H9 (cell line): Measurements from ENCODE around the gene VPS72. TPM values are rescaled to one million over a fixed set of nuclear protein-coding genes. Genes with fewer than 3 reads are reported as not detected.

Experiments used
- DNase-seq: peaks from one replicate; pipeline ENCODE4 v3.0.0-alpha.2; 2017
- H2AFZ ChIP-seq: one replicate; pipeline ENCODE4 v1.6.1; 2013; ENCODE audit warnings: mild to moderate bottlenecking, low read length, control low read depth, moderate library complexity
- H2AK5ac ChIP-seq: 2 replicates; pipeline ENCODE4 v1.6.1; 2013; ENCODE audit warnings: low read length, control low read depth, mixed read lengths; ENCODE audit not compliant: insufficient read length
- H2BK120ac ChIP-seq: one replicate; pipeline ENCODE4 v1.6.1; 2013; ENCODE audit warnings: low read depth, mild to moderate bottlenecking, low read length, control low read depth, inconsistent platforms; ENCODE audit not compliant: poor library complexity, severe bottlenecking
- H2BK12ac ChIP-seq: 2 replicates; pipeline ENCODE4 v1.6.1; 2013; ENCODE audit warnings: low read length, control low read depth, mixed read lengths, low read depth; ENCODE audit not compliant: insufficient read length
- H2BK15ac ChIP-seq: 2 replicates; pipeline ENCODE4 v1.6.1; 2013; ENCODE audit warnings: low read depth, low read length, control low read depth
- H2BK20ac ChIP-seq: one replicate; pipeline ENCODE4 v1.6.1; 2013; ENCODE audit warnings: low read depth, mild to moderate bottlenecking, low read length, control low read depth, inconsistent platforms; ENCODE audit not compliant: poor library complexity, severe bottlenecking
- H2BK5ac ChIP-seq: 2 replicates; pipeline ENCODE4 v1.6.1; 2013; ENCODE audit warnings: low read length, control low read depth, mixed read lengths; ENCODE audit not compliant: insufficient read length
- H3K14ac ChIP-seq: 2 replicates; pipeline ENCODE4 v1.6.1; 2013; ENCODE audit warnings: low read length, control low read depth; ENCODE audit not compliant: insufficient read depth
- H3K18ac ChIP-seq: 2 replicates; pipeline ENCODE4 v1.6.1; 2013; ENCODE audit warnings: low read depth, mild to moderate bottlenecking, mixed read lengths, low read length, control low read depth; ENCODE audit not compliant: insufficient read length
- H3K23ac ChIP-seq: 2 replicates; pipeline ENCODE4 v1.6.1; 2013; ENCODE audit warnings: low read length, control low read depth, mixed read lengths, low read depth; ENCODE audit not compliant: insufficient read length
- H3K23me2 ChIP-seq: 2 replicates; pipeline ENCODE4 v1.6.1; 2013; ENCODE audit warnings: low read depth, mild to moderate bottlenecking, mixed read lengths, low read length, control low read depth; ENCODE audit not compliant: insufficient read length, poor library complexity, severe bottlenecking
- H3K27ac ChIP-seq: 2 replicates; pipeline ENCODE4 v1.5.1; 2013; ENCODE audit warnings: low read length, control low read depth, mixed read lengths, low read depth; ENCODE audit not compliant: insufficient read length
- H3K27me3 ChIP-seq: 2 replicates; pipeline ENCODE4 v1.6.1; 2013; ENCODE audit warnings: low read length, control low read depth, inconsistent platforms; ENCODE audit not compliant: insufficient read depth
- H3K4ac ChIP-seq: 2 replicates; pipeline ENCODE4 v1.6.1; 2013; ENCODE audit warnings: low read depth, mild to moderate bottlenecking, control low read depth, inconsistent platforms, low read length, moderate library complexity
- H3K4me1 ChIP-seq: 2 replicates; pipeline ENCODE4 v1.6.1; 2013; ENCODE audit warnings: low read length, control low read depth, inconsistent platforms; ENCODE audit not compliant: insufficient read depth
- H3K4me2 ChIP-seq: 2 replicates; pipeline ENCODE4 v1.6.1; 2013; ENCODE audit warnings: low read length, control low read depth, mixed read lengths; ENCODE audit not compliant: insufficient read length, insufficient read depth
- H3K56ac ChIP-seq: 2 replicates; pipeline ENCODE4 v1.6.1; 2013; ENCODE audit warnings: low read depth, mild to moderate bottlenecking, mixed read lengths, low read length, control low read depth; ENCODE audit not compliant: insufficient read length
- H3K79me1 ChIP-seq: 2 replicates; pipeline ENCODE4 v1.6.1; 2013; ENCODE audit warnings: low read depth, mild to moderate bottlenecking, moderate library complexity, low read length, control low read depth, inconsistent platforms; ENCODE audit not compliant: insufficient read depth, poor library complexity, severe bottlenecking
- H3K79me2 ChIP-seq: 2 replicates; pipeline ENCODE4 v1.6.1; 2013; ENCODE audit warnings: low read length, control low read depth, inconsistent platforms; ENCODE audit not compliant: insufficient read depth
- H3K9ac ChIP-seq: 2 replicates; pipeline ENCODE4 v1.6.1; 2013; ENCODE audit warnings: low read length, control low read depth, mixed read lengths; ENCODE audit not compliant: insufficient read length; ENCODE audit errors: extremely low read depth
- H3K9me3 ChIP-seq: one replicate; pipeline ENCODE4 v1.6.1; 2013; ENCODE audit warnings: low read depth, low read length, inconsistent platforms; ENCODE audit not compliant: control insufficient read depth
- H3T11ph ChIP-seq: one replicate; pipeline ENCODE4 v1.6.1; 2013; ENCODE audit warnings: mild to moderate bottlenecking, low read length, control low read depth, inconsistent platforms
- H4K20me1 ChIP-seq: one replicate; pipeline ENCODE4 v1.6.1; 2013; ENCODE audit not compliant: control insufficient read depth, insufficient read length, insufficient read depth
- H4K5ac ChIP-seq: 2 replicates; pipeline ENCODE4 v1.6.1; 2013; ENCODE audit warnings: low read depth, mild to moderate bottlenecking, mixed read lengths, low read length, control low read depth; ENCODE audit not compliant: insufficient read length
- H4K8ac ChIP-seq: replicated peaks from 2 replicates; pipeline ENCODE4 v1.6.1; 2013; ENCODE audit warnings: low read length, control low read depth, mixed read lengths, low read depth; ENCODE audit not compliant: insufficient read length
- H4K91ac ChIP-seq: 2 replicates; pipeline ENCODE4 v1.6.1; 2013; ENCODE audit warnings: low read depth, mild to moderate bottlenecking, moderate library complexity, mixed read lengths, low read length, control low read depth; ENCODE audit not compliant: insufficient read length
- H3K27ac Mint-ChIP-seq, 3 experiments: 2 replicates in 2 of 3; 3 replicates in 1 of 3; pipeline ENCODE4 v1.8.0; 2020 to 2021; ENCODE audit warnings: mixed read lengths in 3 of 3, mild to moderate bottlenecking in 1 of 3, moderate library complexity in 1 of 3
- H3K27me3 Mint-ChIP-seq: 2 replicates; pipeline ENCODE4 v1.8.0; 2021; ENCODE audit warnings: low read depth, mild to moderate bottlenecking, moderate library complexity, mixed read lengths
- H3K36me3 Mint-ChIP-seq, 3 experiments: 2 replicates in 2 of 3; 3 replicates in 1 of 3; pipeline ENCODE4 v1.8.0; 2020 to 2021; ENCODE audit warnings: low read depth in 3 of 3, mixed read lengths in 3 of 3; ENCODE audit not compliant: insufficient read depth in 1 of 3
- H3K4me1 Mint-ChIP-seq, 2 experiments: 2 replicates each; pipeline ENCODE4 v1.8.0; 2020; ENCODE audit warnings: mixed read lengths in 2 of 2
- H3K4me3 Mint-ChIP-seq, 2 experiments: 2 replicates in 1 of 2; 3 replicates in 1 of 2; pipeline ENCODE4 v1.8.0; 2020 to 2021; ENCODE audit warnings: mild to moderate bottlenecking in 2 of 2, mixed read lengths in 2 of 2, moderate library complexity in 1 of 2
- H3K9me3 Mint-ChIP-seq, 2 experiments: 2 replicates in 1 of 2; 3 replicates in 1 of 2; pipeline ENCODE4 v1.8.0; 2020; ENCODE audit warnings: mild to moderate bottlenecking in 2 of 2, mixed read lengths in 2 of 2, moderate library complexity in 1 of 2
- WGBS: extraction: QIAGEN DNeasy Blood & Tissue Kit; methylation state at CpG from one replicate; pipeline ENCODE4 v1.1.7; 2013; ENCODE audit warnings: missing lambda C conversion rate, low lambda C conversion rate, mixed read lengths; ENCODE audit not compliant: insufficient read length; ENCODE audit errors: extremely low coverage; 5-methylcytosine and 5-hydroxymethylcytosine counted together
- total RNA-seq: library from RNA; stranded (reverse); gene quantifications from 2 replicates; pipeline ENCODE4 v1.2.1, GENCODE V29; 2021
- TF ChIP-seq, protein P1 (sequence below): fragments of 200-600 bp; sonication (generic); conservative IDR thresholded peaks from 3 replicates; pipeline ENCODE4 v1.8.0; 2021; ENCODE audit warnings: antibody characterized with exemption, mild to moderate bottlenecking

Gene VPS72
- total RNA-seq, 1 experiment from 2014 or later = 91.4 TPM

DNA sequence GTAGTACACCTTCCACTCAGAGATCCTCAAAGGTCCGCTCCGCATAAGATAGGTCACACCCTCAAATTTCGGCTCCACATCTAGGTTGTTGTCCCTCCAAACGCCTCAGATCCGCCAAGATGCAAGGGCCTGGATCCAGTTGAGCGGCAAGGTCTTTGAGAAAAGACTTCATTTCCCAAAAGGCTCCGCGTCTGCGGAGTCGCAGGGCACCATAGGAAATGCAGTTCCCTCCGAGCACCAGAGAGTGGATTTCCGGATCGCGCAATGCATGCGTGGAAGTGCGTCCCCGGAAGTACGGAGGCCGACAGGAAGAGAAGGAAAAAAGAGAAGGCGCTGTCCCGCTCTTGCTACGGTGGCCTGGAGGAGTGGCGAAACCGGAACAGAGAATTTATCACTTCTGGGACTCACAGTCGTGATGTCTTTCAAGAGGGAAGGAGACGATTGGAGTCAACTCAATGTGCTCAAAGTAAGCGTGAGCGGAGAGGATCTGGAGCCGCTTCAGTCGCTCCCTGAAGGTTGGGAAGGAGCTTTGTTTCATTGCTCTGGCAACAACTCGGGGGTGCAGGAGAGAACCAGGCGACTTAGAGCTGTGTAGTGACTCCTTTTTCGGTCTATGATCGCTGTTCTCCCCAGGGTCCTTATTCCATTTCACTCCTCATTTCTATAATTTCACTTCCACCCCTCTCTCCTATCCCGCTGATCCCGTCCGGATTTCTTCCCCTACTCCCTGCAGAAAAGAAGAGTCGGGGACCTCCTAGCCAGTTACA, 24.1 kb downstream of the VPS72 start, which contains the start of the genes LYSMD1 and SCNM1:
LYSMD1 (minus strand) TSS at position 165 of the 767 bp plus-strand sequence. CDS start 644 bp downstream, outside the sequence.
SCNM1 (plus strand) TSS at position 407 of the 767 bp plus-strand sequence; CDS start at position 416, 9 bp downstream.
- no peak within 1 kb of the TSS for H3K18ac ChIP-seq
- H3K56ac ChIP-seq = no peak within 1 kb of the TSS
- no peak within 1 kb of the TSS for H4K8ac ChIP-seq
- H3K14ac ChIP-seq = no peak within 1 kb of the TSS
- H3K27ac Mint-ChIP-seq = peak within 1 kb of the TSS; percentile 96 to 99 (median 98)
- H2BK120ac ChIP-seq = no peak within 1 kb of the TSS
- H3K9ac ChIP-seq = peak within 1 kb of the TSS; percentile 83
- peaks cover 22 to 27% of the 10 kb centered on the region in 2 experiments for H3K4me1 Mint-ChIP-seq
- H4K5ac ChIP-seq = no peak within 1 kb of the TSS
- H3K23me2 ChIP-seq = peaks cover 13% of the 10 kb centered on the region
- H3K27me3 ChIP-seq = no peaks in the 10 kb centered on the region
- H3K79me2 ChIP-seq = no peaks in the 10 kb centered on the region
- H4K91ac ChIP-seq = no peak within 1 kb of the TSS
- no peak within 1 kb of the TSS for H3K23ac ChIP-seq
- H2AK5ac ChIP-seq = no peak within 1 kb of the TSS
- no peaks in the 10 kb centered on the region; a peak in 1 of 5 replicates for H3K9me3 Mint-ChIP-seq
- peak within 1 kb of the TSS; percentile 96 to 98 for H3K4me3 Mint-ChIP-seq
- peak; percentile 98 for DNase-seq
- peak within 1 kb of the TSS; percentile 70 for H3K4me2 ChIP-seq
- H3K9me3 ChIP-seq = no peaks in the 10 kb centered on the region
- TF ChIP-seq, protein P1, sequence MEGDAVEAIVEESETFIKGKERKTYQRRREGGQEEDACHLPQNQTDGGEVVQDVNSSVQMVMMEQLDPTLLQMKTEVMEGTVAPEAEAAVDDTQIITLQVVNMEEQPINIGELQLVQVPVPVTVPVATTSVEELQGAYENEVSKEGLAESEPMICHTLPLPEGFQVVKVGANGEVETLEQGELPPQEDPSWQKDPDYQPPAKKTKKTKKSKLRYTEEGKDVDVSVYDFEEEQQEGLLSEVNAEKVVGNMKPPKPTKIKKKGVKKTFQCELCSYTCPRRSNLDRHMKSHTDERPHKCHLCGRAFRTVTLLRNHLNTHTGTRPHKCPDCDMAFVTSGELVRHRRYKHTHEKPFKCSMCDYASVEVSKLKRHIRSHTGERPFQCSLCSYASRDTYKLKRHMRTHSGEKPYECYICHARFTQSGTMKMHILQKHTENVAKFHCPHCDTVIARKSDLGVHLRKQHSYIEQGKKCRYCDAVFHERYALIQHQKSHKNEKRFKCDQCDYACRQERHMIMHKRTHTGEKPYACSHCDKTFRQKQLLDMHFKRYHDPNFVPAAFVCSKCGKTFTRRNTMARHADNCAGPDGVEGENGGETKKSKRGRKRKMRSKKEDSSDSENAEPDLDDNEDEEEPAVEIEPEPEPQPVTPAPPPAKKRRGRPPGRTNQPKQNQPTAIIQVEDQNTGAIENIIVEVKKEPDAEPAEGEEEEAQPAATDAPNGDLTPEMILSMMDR = no peak
- H4K20me1 ChIP-seq = no peaks in the 10 kb centered on the region
- peaks cover 19 to 43% (median 40%) of the 10 kb centered on the region in 3 experiments; a peak in 6 of 7 replicates for H3K36me3 Mint-ChIP-seq
- H3T11ph ChIP-seq = no peak within 1 kb of the TSS
- H3K79me1 ChIP-seq = no peaks in the 10 kb centered on the region
- H2BK12ac ChIP-seq = no peak within 1 kb of the TSS
- H3K4ac ChIP-seq = no peak within 1 kb of the TSS
- H2BK20ac ChIP-seq = no peak within 1 kb of the TSS
- no peak within 1 kb of the TSS for H2BK5ac ChIP-seq
- peaks cover 3% of the 10 kb centered on the region; the same call in 1 of the 2 replicates for H3K27me3 Mint-ChIP-seq
- peak within 1 kb of the TSS; percentile 79 for H2AFZ ChIP-seq
- H3K4me1 ChIP-seq = 0 out of 2 replicates have a peak, but pooled peaks cover 4% of the 10 kb centered on the region
- H2BK15ac ChIP-seq = no peak within 1 kb of the TSS
- WGBS = no CpG with 5 or more reads among the region's 38 CpGs
- H3K27ac ChIP-seq = peak within 1 kb of the TSS; percentile 7
